ENCODE results near the gene CLASP1.
"Not testable (repeated sequence)": the region's sequence is repeated elsewhere in the genome, so short reads cannot be mapped to it uniquely, and the experiment has no call there.

The CLASP1 gene

DNA sequence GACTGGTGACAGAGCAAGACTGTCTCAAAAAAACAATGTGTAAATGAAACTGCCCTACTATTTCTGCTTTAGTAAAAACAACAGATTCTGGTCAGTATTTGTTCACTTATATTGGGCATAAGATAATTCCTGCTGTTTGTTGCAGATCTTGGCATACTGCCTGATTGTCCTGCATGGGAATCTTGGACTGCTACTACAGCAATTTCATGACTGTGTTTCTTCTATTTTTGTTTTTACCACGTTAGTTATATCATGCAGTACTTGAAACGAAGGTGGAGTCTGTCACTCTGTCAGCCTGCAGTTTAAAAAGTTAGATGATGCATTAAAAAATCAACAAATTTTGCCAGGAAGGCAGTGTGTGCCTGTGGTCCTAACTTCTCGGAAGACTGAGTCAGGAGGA lies 14.2 kb upstream of the CLASP1 start:
- in situ Hi-C loops (cut with MboI; ENCODE audit: low sequenced_read_pairs), result no loop called here

GRCh38 chr2:121662656-121663055 lies 13.4 kb upstream of the CLASP1 start:
- in situ Hi-C loops (cut with MboI; ENCODE audit: low sequenced_read_pairs), result no loop called here

- in situ Hi-C loops (cut with MboI; ENCODE audit: low sequenced_read_pairs), result no loop called here
Measured at GRCh38 chr2:121659933-121660332, 10.7 kb upstream of the CLASP1 start.

DNA sequence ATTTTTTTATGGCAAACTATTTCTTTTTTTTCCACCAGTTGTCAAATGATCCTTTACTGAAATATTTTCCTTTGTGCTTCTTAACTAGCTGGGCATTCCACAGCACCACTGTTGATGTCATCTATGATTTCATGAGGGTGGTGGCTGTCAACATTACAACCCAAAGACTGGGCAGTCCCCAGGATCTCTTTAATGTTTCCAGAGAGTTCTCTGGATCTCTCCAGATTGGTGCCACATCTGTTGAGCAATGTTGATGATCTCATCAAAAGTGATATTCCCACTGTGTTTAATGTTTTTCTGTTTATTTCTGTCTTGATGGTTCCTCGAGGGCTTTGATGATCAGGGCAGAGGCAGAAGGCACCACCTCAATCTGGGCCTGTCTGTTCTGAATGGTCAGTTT lies 9.1 kb upstream of the CLASP1 start:
- in situ Hi-C loops (cut with MboI; ENCODE audit: low sequenced_read_pairs), result not testable (repeated sequence)

DNA sequence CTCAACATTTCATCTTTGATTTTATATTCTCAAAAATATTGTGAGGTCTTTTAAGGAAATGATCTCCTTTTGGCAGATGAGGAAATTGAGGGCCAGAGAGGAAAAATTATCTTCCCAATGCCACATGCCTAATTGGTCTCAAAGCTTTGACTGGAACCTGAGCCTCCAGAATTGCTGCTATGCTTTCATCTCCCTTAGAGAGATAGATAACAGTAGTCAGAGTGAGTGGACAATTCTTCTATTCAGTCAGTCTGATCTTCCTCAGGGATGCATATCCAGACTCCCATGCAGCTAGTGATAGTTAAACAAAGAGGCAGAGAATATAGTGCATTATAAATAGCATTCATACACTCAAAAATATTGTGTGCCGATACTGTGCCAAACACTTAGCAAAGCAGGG lies 3.8 kb upstream of the CLASP1 start:
- in situ Hi-C loops (cut with MboI; ENCODE audit: low sequenced_read_pairs), result no loop called here

- in situ Hi-C loops (cut with MboI; ENCODE audit: low sequenced_read_pairs), result no loop called here
Measured at GRCh38 chr2:121650315-121650930, 1.2 kb upstream of the CLASP1 start.

GRCh38 chr2:121649596-121650314 lies 493 bp upstream of the CLASP1 start:
- in situ Hi-C loops (cut with MboI; ENCODE audit: low sequenced_read_pairs), result no loop called here

DNA sequence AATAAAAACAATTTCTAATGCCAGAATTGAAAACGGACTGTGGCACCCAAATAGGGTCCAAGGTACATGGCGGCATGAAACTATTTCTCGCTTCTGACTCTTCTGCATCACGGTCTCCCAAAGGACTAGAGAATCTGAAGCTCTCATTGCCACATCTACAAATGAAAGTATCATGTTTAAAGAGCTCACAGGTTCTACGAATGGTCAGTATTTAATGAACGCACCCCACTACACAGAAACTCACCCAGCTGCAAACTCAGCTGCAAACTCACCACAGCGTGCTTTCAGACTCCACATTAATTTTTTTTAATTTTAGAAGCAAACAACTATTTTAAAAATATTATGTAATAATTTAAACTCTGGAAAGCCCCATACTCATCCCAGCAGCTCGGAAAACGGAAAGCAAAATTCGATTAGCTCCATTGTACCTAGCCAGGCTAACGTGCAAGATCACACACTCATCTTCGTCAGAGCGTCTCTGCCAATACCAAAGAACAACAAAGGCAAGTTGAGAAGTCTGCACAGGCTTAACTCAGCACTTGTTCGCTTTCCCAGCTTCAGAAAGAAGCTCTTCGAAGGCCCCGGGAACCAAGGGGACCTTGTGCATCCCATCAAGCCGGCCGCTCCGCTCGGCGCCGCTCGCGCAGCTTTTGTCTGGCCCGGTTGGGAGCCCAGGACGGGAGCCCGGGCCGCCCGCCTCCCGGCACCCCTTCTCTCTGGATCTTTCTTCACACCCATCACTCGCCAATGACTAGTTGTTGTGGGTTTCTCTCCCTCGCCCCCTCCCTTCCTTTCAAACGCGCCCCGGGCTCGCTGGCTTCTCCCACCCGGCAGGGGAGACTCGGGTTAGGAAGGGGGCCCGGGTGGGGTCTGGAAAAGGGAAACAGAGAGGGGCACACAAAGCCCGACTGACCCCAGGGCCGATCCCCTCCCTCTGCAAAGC lies 785 bp downstream of the CLASP1 start:
- in situ Hi-C loops (cut with MboI; ENCODE audit: low sequenced_read_pairs), result no loop called here

DNA sequence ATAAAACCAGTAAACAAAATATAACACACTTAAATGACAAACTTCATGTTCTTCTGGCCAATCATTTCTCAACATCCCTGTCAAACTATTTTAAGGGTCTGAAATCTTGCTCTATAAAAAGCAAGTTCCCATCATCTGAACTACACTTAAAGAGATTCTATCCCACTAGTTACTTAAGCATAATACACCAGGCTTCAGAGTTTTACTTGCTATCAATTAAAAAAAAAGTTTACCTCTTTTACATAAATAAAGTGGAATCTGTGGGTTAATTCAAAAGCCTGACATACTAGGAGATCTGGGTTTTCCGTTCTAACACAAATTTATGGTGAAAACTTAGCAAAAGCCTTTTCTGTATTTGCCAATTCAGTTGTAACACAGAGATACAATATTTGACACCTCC lies 1.9 kb downstream of the CLASP1 start:
- in situ Hi-C loops (cut with MboI; ENCODE audit: low sequenced_read_pairs), result no loop called here

DNA sequence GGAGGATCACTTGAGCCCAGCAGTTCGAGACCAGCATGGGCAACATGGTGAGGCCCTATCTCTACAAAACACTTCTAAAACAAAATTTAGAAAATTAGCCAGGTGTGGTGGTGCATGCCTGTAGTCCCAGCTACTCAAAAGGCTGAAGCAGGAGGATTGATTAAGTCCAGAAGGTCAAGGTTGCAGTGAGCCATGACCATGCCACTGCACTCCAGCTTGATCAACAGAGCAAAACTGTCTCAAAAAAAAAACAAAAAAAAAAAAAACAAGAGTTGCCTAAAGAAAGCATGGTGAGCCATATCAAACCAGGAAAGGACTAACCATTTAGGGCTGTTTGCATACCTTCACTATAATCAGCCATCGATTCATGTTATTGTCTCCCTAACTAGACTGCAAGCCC lies 4.5 kb downstream of the CLASP1 start:
- in situ Hi-C loops (cut with MboI; ENCODE audit: low sequenced_read_pairs), result no loop called here

DNA sequence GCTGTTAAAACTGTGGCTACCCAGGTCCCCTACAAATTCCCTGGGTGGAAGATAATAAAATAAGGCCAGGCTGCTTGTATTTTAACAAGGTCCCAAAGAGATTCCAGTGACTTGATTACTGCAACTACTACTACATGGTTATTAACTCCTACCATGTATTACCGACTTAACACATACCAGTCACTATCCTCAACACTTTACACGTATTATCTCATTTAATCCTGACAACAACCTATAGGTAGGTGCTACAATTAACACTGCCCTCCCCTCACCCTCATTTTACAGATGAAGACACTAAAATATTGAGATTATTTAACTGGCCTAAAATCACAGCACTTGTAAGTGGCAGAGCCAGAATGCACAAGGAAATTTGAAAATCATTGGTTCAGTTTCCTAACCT lies 5.4 kb downstream of the CLASP1 start:
- in situ Hi-C loops (cut with MboI; ENCODE audit: low sequenced_read_pairs), result no loop called here

DNA sequence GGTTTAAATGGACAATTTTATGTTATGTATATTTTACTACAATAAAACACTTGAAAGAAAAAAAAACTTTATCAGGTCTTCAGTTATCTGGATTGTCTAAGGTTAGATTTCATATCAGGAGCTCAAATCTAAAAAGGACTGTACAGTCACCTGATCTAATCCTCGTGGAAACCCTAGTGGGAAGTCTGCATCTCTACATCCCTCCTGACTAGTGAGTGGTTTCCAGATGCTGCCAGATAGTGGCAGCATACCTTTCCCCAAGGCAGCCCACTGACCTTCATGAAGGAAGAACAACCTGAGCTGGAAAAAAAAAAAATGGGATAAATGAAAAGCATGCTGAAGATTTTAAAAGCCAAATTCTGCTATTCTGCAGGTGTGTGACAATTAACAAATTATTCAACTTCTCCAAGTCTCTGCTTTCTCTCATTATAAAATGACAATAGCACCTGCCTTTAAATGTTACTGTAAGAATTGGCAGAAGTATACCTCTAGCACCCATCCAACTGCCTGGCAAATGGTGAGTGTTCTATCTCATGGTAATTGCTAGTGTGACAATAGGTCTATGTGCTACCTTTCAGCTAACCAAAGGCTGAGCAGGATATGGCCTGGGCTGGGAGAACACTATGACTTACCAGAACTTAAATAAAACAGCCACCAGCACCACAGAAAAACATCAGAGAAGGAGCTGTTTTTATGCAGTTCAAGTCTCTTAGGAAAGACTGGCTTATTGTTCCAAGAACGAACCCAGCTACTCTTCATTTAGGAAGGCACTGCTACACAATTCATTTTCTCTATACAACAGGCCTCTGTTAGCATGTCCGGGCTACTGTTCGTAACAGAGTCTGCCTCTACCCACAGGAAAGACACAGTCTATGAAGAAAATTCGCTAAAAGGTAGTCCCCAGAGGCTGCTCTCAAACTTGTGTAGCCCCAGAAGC lies 8.6 kb downstream of the CLASP1 start:
- in situ Hi-C loops (cut with MboI; ENCODE audit: low sequenced_read_pairs), result no loop called here

GRCh38 chr2:121639846-121640245 lies 9.4 kb downstream of the CLASP1 start:
- in situ Hi-C loops (cut with MboI; ENCODE audit: low sequenced_read_pairs), result not testable (repeated sequence)

DNA sequence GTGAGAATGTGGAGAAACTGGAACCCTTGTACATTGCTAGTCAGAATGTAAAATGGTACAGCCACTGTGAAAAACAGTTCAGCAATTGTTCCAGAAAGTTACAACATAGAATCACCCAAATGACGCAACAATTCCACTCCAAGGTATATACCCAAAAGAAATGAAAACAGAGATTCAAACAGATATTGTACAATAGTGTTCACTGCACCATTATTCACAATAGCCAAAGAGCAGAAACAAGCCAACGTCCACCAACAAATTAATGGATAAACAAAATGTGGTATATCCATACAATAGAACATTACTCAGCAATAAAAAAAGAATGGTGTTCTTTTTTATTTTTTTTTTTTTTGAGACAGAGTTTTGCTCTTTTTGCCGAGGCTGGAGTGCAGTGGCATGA lies 10.9 kb downstream of the CLASP1 start:
- in situ Hi-C loops (cut with MboI; ENCODE audit: low sequenced_read_pairs), result no loop called here

- in situ Hi-C loops (cut with MboI; ENCODE audit: low sequenced_read_pairs), result no loop called here
Measured at GRCh38 chr2:121635371-121635770, 13.9 kb downstream of the CLASP1 start.

DNA sequence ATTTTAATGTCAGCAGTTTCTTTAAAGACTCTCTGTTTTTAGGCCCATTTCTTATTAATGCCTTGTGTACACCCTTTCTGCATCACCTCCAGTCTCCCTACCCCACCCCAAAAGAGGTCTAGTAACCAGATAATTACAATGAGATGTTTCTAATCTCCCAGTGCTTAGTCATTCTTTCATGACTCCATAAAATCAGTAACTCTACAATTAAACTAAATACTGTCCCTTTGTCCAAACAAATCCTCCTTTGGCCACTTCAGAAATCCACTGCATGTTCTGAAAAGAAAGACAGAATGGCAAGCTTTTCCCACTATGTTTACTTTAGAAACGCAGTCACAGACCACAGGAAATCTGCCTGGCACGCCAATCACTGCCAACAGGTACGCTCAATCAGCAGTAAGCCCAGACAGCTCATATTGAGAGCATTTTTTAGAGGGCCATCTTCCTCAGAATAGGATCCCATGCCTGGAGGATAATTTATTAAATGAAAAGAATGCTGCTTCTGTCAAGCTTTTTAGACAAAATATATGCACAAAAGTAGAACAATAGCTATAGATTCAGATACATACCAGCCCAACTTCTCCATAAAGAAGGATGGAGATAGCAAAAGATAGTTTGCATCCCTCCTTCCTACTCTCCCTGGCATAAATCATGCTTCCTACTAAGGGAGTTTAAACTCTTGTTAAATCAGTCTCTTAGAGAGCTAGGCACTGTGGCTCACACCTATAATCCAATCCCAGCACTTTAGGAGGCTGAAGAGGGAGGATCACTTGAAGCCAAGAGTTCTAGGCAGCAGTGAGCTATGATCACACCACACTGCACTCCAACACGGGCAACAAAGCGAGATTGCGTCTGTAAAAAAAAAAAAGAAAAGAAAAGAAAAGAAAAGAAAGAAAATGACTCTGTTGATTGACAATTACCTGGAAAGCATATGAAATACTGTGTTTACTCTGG lies 14.6 kb downstream of the CLASP1 start:
- in situ Hi-C loops (cut with MboI; ENCODE audit: low sequenced_read_pairs), result no loop called here

DNA sequence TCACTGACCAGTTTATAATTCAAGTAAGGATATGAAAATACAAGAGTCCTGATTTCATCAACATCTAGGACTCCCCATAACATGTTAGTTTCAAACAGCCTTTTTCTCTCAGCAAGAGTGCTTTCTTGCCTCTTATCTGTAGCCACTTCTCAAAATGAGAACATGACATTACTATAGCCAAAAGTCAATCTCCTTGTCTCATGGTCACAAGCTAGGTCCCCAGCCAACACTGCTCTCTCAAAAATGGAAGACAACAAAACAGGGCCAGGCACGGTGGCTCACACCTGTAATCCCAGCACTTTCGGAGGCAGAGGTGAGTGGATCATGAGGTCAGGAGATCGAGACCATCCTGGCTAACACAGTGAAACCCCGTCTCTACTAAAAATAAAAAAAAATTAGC lies 15.8 kb downstream of the CLASP1 start:
- in situ Hi-C loops (cut with MboI; ENCODE audit: low sequenced_read_pairs), result no loop called here

DNA sequence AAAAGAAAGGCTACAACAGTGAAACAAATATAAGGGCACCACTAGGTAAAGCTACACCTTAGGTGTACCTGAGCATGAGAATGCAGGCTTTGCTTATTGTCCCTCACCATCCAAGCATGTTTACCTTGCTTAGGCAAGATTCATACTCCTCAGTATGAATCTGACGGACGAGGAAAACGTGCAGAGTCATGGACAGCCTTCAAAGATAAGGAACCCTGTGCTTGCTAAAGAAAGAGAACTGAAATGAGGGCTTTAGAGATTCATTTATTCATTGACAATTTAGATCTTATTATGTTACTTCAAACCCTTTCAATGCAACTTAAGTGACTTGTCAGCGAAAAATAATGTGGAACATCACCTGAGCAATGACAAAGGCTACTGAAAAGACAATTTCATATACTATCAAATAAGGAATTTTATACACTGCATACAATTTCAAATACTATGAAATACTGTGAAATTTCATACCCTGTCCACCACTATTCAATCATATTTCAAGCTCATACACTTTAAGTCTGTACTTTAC lies 21.7 kb downstream of the CLASP1 start:
- in situ Hi-C loops (cut with MboI; ENCODE audit: low sequenced_read_pairs), result no loop called here

- in situ Hi-C loops (cut with MboI; ENCODE audit: low sequenced_read_pairs), result no loop called here
Measured at GRCh38 chr2:121626777-121627524, 22.3 kb downstream of the CLASP1 start.
